Spleen (tissue), 11 donors: ENCODE data around the gene PEX5. TPM values are rescaled to one million over a fixed set of nuclear protein-coding genes. Genes with fewer than 3 reads are reported as not detected.
"Not testable (repeated sequence)": the region's sequence is repeated elsewhere in the genome, so short reads cannot be mapped to it uniquely, and the experiment has no call there.

Experiments
- DNase-seq: peaks from one replicate; pipeline ENCODE4 v3.0.0-alpha.2; 2020
- H3K27ac ChIP-seq, 8 donors: fragments of 200-600 bp; sonication (generic) in 7 of 8; 1 replicate in 4 of 8; 2 replicates in 4 of 8; pipeline versions ENCODE4 v1.5.0 to v1.8.0; 2016 to 2021; ENCODE audit warnings: inconsistent platforms in 4 of 8, mild to moderate bottlenecking in 4 of 8, moderate library complexity in 1 of 8
- H3K27me3 ChIP-seq, 7 donors: fragments of 200-600 bp; sonication (generic) in 6 of 7; replicated peaks in 1 of 7; 1 replicate in 4 of 7; 2 replicates in 3 of 7; pipeline versions ENCODE4 v1.5.0 to v1.8.0; 2016 to 2021; ENCODE audit warnings: inconsistent platforms in 3 of 7, mild to moderate bottlenecking in 1 of 7
- H3K36me3 ChIP-seq, 6 donors: fragments of 200-600 bp; sonication (generic) in 5 of 6; 1 replicate in 4 of 6; 2 replicates in 2 of 6; pipeline versions ENCODE4 v1.5.0 to v1.8.0; 2016 to 2021; ENCODE audit warnings: inconsistent platforms in 2 of 6
- H3K4me1 ChIP-seq, 6 donors: fragments of 200-600 bp; sonication (generic) in 5 of 6; 1 replicate in 3 of 6; 2 replicates in 3 of 6; pipeline versions ENCODE4 v1.5.0 to v1.8.0; 2016 to 2021; ENCODE audit warnings: inconsistent platforms in 3 of 6
- H3K4me3 ChIP-seq, 8 donors: fragments of 200-600 bp; sonication (generic) in 7 of 8; 1 replicate in 4 of 8; 2 replicates in 4 of 8; pipeline versions ENCODE4 v1.5.0 to v1.8.0; 2016 to 2021; ENCODE audit warnings: inconsistent platforms in 4 of 8, mild to moderate bottlenecking in 4 of 8, moderate library complexity in 2 of 8
- H3K9me3 ChIP-seq, 8 donors: fragments of 200-600 bp; sonication (generic) in 7 of 8; 1 replicate in 4 of 8; 2 replicates in 4 of 8; pipeline versions ENCODE4 v1.5.0 to v1.8.0; 2016 to 2021; ENCODE audit warnings: inconsistent platforms in 4 of 8
- POLR2A ChIP-seq, 3 donors: fragments of 450-650 bp; IDR thresholded peaks; one replicate each; pipeline ENCODE4 v1.5.1; 2017; ENCODE audit warnings: antibody characterized with exemption in 3 of 3, mild to moderate bottlenecking in 1 of 3
- POLR2AphosphoS5 ChIP-seq, 3 donors: sonication (generic); formaldehyde crosslinking; IDR thresholded peaks; one replicate each; pipeline ENCODE4 v1.5.1; 2017; ENCODE audit warnings: antibody characterized with exemption in 3 of 3
- WGBS, 5 donors: extraction: QIAGEN DNeasy Blood & Tissue Kit in 3 of 5; methylation state at CpG; one replicate each; pipeline versions ENCODE4 v1.1.5 to v1.1.7; 2013 to 2018; 5-methylcytosine and 5-hydroxymethylcytosine counted together
- intact Hi-C: fragments of 100-400 bp; cut with DNase I; formaldehyde crosslinking; loops from one replicate; pipeline ENCODE4 v1.15.0; 2023; ENCODE audit warnings: low total_unique reads
- polyA plus RNA-seq, 3 donors: library from polyadenylated mRNA; stranded (reverse); fragments of 200-250 nt; gene quantifications; one replicate each; pipeline ENCODE4 v1.2.1, GENCODE V29; 2013
- total RNA-seq, 7 donors: library from RNA; depleted of rRNA in 3 of 7; stranded (reverse); fragments of >200 nt in 3 of 7; fragmentation: NEBNext Ultra II Directional in 4 of 7; extraction: Animal tissue kit (Norgen Biotek cat#: 25700) in 4 of 7; gene quantifications; one replicate each; pipeline versions ENCODE4 v1.1.0 to v1.2.1, GENCODE V29; 2016 to 2021
- TF ChIP-seq, protein P1 (sequence below), 11 experiments: fragments of 200-600 bp in 7 of 11; fragments of 450-650 bp in 4 of 11; sonication (generic) in 4 of 11; IDR thresholded peaks in 8 of 11; conservative IDR thresholded peaks in 3 of 11; 1 replicate in 7 of 11; 2 replicates in 4 of 11; pipeline versions ENCODE4 v1.4.0 to v1.8.0; 2016 to 2021; ENCODE audit warnings: antibody characterized with exemption in 11 of 11, inconsistent platforms in 4 of 11, mild to moderate bottlenecking in 1 of 11
- donor health status: healthy with polysubstance abuse.
- donor health status: DM: no; HTN: no; CAD: no; lungs with moderate emphysema.
- donor health status: DM: no; HTN: no; CAD: no.
- donor health status: Bipolar disorder and iron deficiency.
- donor health status: healthy.
- donor health status: DM: no; HTN: no; CAD: no.
- donor health status: DM: yes; HTN: yes; CAD: no.

The PEX5 gene
- total and polyA plus RNA-seq, 10 donors = 13.4 to 35.8 (median 22.2) TPM

GRCh38 chr12:7180685-7181084, 8.8 kb upstream of the PEX5 start:
- intact Hi-C loops = no loop called here
- Histone ChIP-seq H3K4me1 (no peaks in the 10 kb centered on the region), H3K9me3 (peaks cover 0 to 4% (median 0%) of the 10 kb centered on the region in 8 donors), H3K36me3 (no peaks in the 10 kb centered on the region), H3K4me3 (no peak overlapping the region), H3K27ac (no peak overlapping the region), H3K27me3 (peaks cover 0 to 13% (median 0%) of the 10 kb centered on the region in 7 donors)
- no peak for DNase-seq
- TF ChIP-seq POLR2A (IDR thresholded peaks at IDR 0.05) = no peak
- TF ChIP-seq, protein P1, sequence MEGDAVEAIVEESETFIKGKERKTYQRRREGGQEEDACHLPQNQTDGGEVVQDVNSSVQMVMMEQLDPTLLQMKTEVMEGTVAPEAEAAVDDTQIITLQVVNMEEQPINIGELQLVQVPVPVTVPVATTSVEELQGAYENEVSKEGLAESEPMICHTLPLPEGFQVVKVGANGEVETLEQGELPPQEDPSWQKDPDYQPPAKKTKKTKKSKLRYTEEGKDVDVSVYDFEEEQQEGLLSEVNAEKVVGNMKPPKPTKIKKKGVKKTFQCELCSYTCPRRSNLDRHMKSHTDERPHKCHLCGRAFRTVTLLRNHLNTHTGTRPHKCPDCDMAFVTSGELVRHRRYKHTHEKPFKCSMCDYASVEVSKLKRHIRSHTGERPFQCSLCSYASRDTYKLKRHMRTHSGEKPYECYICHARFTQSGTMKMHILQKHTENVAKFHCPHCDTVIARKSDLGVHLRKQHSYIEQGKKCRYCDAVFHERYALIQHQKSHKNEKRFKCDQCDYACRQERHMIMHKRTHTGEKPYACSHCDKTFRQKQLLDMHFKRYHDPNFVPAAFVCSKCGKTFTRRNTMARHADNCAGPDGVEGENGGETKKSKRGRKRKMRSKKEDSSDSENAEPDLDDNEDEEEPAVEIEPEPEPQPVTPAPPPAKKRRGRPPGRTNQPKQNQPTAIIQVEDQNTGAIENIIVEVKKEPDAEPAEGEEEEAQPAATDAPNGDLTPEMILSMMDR (IDR thresholded peaks at IDR 0.05 in 8 of 11, conservative IDR thresholded peaks at IDR 0.05 in 3 of 11) = no peak
- no peak for TF ChIP-seq POLR2AphosphoS5 (IDR thresholded peaks at IDR 0.05)
- 69 to 93% (median 74%) methylated on average over 1 of the region's 1 CpG for WGBS, 5 donors

GRCh38 chr12:7186058-7186457, 3.4 kb upstream of the PEX5 start:
- H3K27ac ChIP-seq, intact Hi-C loops, DNase-seq, H3K36me3 ChIP-seq, H3K4me3 ChIP-seq, H3K9me3 ChIP-seq, H3K27me3 ChIP-seq: not testable (repeated sequence)
- peaks cover 15 to 28% (median 25%) of the 10 kb centered on the region in 6 donors for H3K4me1 ChIP-seq
- 41 to 52% (median 47%) methylated on average over 2 of the region's 2 CpGs for WGBS, 5 donors

- peak; percentile 92 for DNase-seq
- H3K27me3 ChIP-seq = no peaks in the 10 kb centered on the region
- TF ChIP-seq, protein P1 (IDR thresholded peaks at IDR 0.05 in 8 of 11, conservative IDR thresholded peaks at IDR 0.05 in 3 of 11) = peak; percentile 43 to 79 (median 58)
- TF ChIP-seq POLR2AphosphoS5 (IDR thresholded peaks at IDR 0.05) = peak; percentile 46 to 52 (median 49)
- TF ChIP-seq POLR2A (IDR thresholded peaks at IDR 0.05) = no peak
- WGBS, 5 donors = 1 to 3% (median 2%) methylated on average over 21 of the region's 21 CpGs
- intact Hi-C loops = no loop called here
- no peaks in the 10 kb centered on the region for H3K9me3 ChIP-seq
- H3K4me3 ChIP-seq = peak overlapping the region; percentile 60 to 92 (median 80)
- peak overlapping the region; percentile 80 to 95 (median 91) for H3K27ac ChIP-seq
- peaks cover 16 to 46% (median 29%) of the 10 kb centered on the region in 6 donors for H3K4me1 ChIP-seq
- H3K36me3 ChIP-seq = peaks cover 0 to 23% (median 5%) of the 10 kb centered on the region in 6 donors
Observed at GRCh38 chr12:7188562-7189397, 706 bp upstream of the PEX5 start.

DNA sequence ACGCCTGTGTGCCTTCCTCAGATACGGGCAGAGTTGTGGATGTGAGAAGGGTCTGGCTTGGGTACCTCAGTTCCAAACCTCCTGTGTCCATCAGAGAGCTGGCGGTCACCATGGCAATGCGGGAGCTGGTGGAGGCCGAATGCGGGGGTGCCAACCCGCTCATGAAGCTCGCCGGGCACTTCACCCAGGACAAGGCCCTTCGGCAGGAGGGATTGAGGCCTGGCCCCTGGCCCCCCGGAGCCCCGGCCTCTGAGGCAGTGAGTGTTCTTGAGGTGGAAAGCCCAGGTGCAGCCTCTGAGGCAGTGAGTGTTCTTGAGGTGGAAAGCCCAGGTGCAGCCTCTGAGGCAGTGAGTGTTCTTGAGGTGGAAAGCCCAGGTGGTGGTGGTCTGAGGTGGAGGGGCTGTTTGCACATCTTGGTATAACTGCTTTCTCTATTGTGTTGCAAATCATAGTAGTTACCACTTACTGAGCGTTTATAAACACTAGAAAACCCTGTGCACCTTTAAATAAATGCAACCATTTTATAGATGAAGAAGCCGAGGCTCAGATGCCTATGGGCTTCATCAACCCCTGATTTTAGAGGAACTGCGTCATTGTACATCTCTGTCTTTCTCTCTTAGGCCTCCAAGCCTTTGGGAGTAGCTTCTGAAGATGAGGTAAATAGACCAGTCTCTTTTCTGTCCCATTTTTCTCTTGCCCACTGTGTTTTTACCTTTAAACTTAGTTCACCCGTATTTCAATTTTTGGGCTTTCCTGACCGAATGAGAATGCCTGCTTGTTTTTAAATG, 976 bp downstream of the PEX5 start:
- WGBS, 5 donors = 33 to 52% (median 42%) methylated on average over 8 to 17 of the region's 17 CpGs

More for the DNA sequence above, 976 bp downstream of the PEX5 start:
- TF ChIP-seq POLR2AphosphoS5 (IDR thresholded peaks at IDR 0.05) (no peak), POLR2A (IDR thresholded peaks at IDR 0.05) (no peak)
- TF ChIP-seq, protein P1 (IDR thresholded peaks at IDR 0.05 in 8 of 11, conservative IDR thresholded peaks at IDR 0.05 in 3 of 11) = no peak
- peaks cover 16 to 46% (median 29%) of the 10 kb centered on the region in 6 donors for H3K4me1 ChIP-seq
- peak overlapping the region; percentile 60 to 92 (median 80) for H3K4me3 ChIP-seq
- H3K36me3 ChIP-seq = peaks cover 0 to 34% (median 5%) of the 10 kb centered on the region in 6 donors
- peak overlapping the region; percentile 80 to 95 (median 91) for H3K27ac ChIP-seq
- intact Hi-C loops = no loop called here
- no peaks in the 10 kb centered on the region for H3K9me3 ChIP-seq
- peak; percentile 86 for DNase-seq
- no peaks in the 10 kb centered on the region for H3K27me3 ChIP-seq
